Measurements from ENCODE around the gene RIIAD1. TPM values are rescaled to one million over a fixed set of nuclear protein-coding genes. Genes with fewer than 3 reads are reported as not detected.

RIIAD1 gene
- polyA plus RNA-seq, 1 of the 3 experiments (the other 2 are of a cell fraction) = not detected

- Histone ChIP-seq H3K9ac (no peak overlapping the region), H3K4me3 (ENCODE audit: low read depth in 2 of 2, low read length in 1 of 2) (0 out of 4 replicates have a peak overlapping the region, but pooled peaks of 1 of the 2 experiments have one; percentile 7), H3K79me2 (ENCODE audit: insufficient read depth) (no peaks in the 10 kb centered on the region), H3K36me3 (replicated peaks in 1 of 2; ENCODE audit: control insufficient read depth in 1 of 2, insufficient read depth in 2 of 2, low read length in 1 of 2) (no peaks in the 10 kb centered on the region), H3K27me3 (ENCODE audit: insufficient read depth) (peaks cover 25% of the 10 kb centered on the region; the same call in 1 of the 2 replicates), H3K27ac (ENCODE audit: low read depth in 2 of 2, low read length in 1 of 2) (no peak overlapping the region), H2AFZ (ENCODE audit: low read depth) (no peak overlapping the region), H3K9me3 (no peaks in the 10 kb centered on the region), H3K4me1 (ENCODE audit: control insufficient read depth in 1 of 2, insufficient read depth in 2 of 2, low read depth in 1 of 2, low read length in 1 of 2) (peaks cover 0 to 2% of the 10 kb centered on the region in 2 experiments; a peak in 1 of 4 replicates), H3K4me2 (no peak overlapping the region), H3F3A (replicated peaks; ENCODE audit: insufficient read depth) (no peaks in the 10 kb centered on the region), H4K20me1 (ENCODE audit: insufficient read depth) (no peaks in the 10 kb centered on the region), H3K9me2 (no peaks in the 10 kb centered on the region)
- no peak for DNase-seq
- ChIA-PET CTCF (interaction anchor here (1.6 to 3.3 kb wide), 2 partner anchors 96 to 205 kb away, joined by 4 to 12 read pairs; no protein-coding TSS in a partner anchor), POLR2A (no interaction called here)
- TF ChIP-seq SMC3 (IDR thresholded peaks at IDR 0.05; ENCODE audit: low read depth, low read length) (no peak), GATA2 (CRISPR knock-in tag; IDR thresholded peaks at IDR 0.05) (no peak), MEF2A (IDR thresholded peaks at IDR 0.05; ENCODE audit: borderline replicate concordance, low read depth) (no peak), CTCF (IDR thresholded peaks at IDR 0.05) (no peak), NRF1 (IDR thresholded peaks at IDR 0.05; ENCODE audit: low read depth, low read length) (no peak), REST (IDR thresholded peaks at IDR 0.05; ENCODE audit: low read depth, low read length) (no peak), TCF12 (IDR thresholded peaks at IDR 0.05) (no peak), YY1 (IDR thresholded peaks at IDR 0.05; ENCODE audit: low read depth) (no peak), FOXM1 (IDR thresholded peaks at IDR 0.05; ENCODE audit: low read depth) (no peak)
- 38% methylated on average over 3 of the region's 3 CpGs for WGBS (ENCODE audit: low lambda C conversion rate)
These were observed 18.5 kb downstream of the RIIAD1 start for GRCh38 chr1:151739590-151740355.

GRCh38 chr1:151741516-151741915, 20.2 kb downstream of the RIIAD1 start:
- Histone ChIP-seq H3K9ac (no peak overlapping the region), H3K36me3 (replicated peaks in 1 of 2; ENCODE audit: control insufficient read depth in 1 of 2, insufficient read depth in 2 of 2, low read length in 1 of 2) (no peaks in the 10 kb centered on the region), H3K4me2 (no peak overlapping the region), H3K79me2 (ENCODE audit: insufficient read depth) (no peaks in the 10 kb centered on the region), H3K4me1 (ENCODE audit: control insufficient read depth in 1 of 2, insufficient read depth in 2 of 2, low read depth in 1 of 2, low read length in 1 of 2) (no peaks in the 10 kb centered on the region), H3K9me3 (no peaks in the 10 kb centered on the region), H3K4me3 (ENCODE audit: low read depth in 2 of 2, low read length in 1 of 2) (no peak overlapping the region), H3K27ac (ENCODE audit: low read depth in 2 of 2, low read length in 1 of 2) (no peak overlapping the region), H4K20me1 (ENCODE audit: insufficient read depth) (no peaks in the 10 kb centered on the region), H3K9me2 (no peaks in the 10 kb centered on the region), H3K27me3 (ENCODE audit: insufficient read depth) (peaks cover 34% of the 10 kb centered on the region; the same call in 1 of the 2 replicates), H2AFZ (ENCODE audit: low read depth) (no peak overlapping the region), H3F3A (replicated peaks; ENCODE audit: insufficient read depth) (no peaks in the 10 kb centered on the region)
- 44% methylated on average over 4 of the region's 4 CpGs for WGBS (ENCODE audit: low lambda C conversion rate)
- ChIA-PET CTCF (interaction anchor here (1.3 kb wide), 1 partner anchor 25 kb away, joined by 3 read pairs; the partner anchor contains the start of gene CELF3), POLR2A (no interaction called here)
- DNase-seq = no peak
- no peak for TF ChIP-seq FOXM1 (IDR thresholded peaks at IDR 0.05; ENCODE audit: low read depth)
- TF ChIP-seq RXRA (IDR thresholded peaks at IDR 0.05; ENCODE audit: borderline replicate concordance, low read depth) = no peak
- TF ChIP-seq NFIC (IDR thresholded peaks at IDR 0.05; ENCODE audit: borderline replicate concordance) = no peak
- TF ChIP-seq YY1 (IDR thresholded peaks at IDR 0.05; ENCODE audit: low read depth) = no peak
- no peak for TF ChIP-seq POLR2AphosphoS5 (IDR thresholded peaks at IDR 0.05; ENCODE audit: low read depth, low read length)
- TF ChIP-seq GABPA (IDR thresholded peaks at IDR 0.05; ENCODE audit: low read depth) = no peak
- no peak for TF ChIP-seq GATA2 (CRISPR knock-in tag; IDR thresholded peaks at IDR 0.05)
- no peak for TF ChIP-seq TCF12 (IDR thresholded peaks at IDR 0.05)
- no peak for TF ChIP-seq USF1 (IDR thresholded peaks at IDR 0.05; ENCODE audit: borderline replicate concordance, low read depth)
- TF ChIP-seq EP300 (IDR thresholded peaks at IDR 0.05; ENCODE audit: borderline replicate concordance in 1 of 2, low read depth in 1 of 2, low read length in 1 of 2) = no peak
- no peak for TF ChIP-seq RCOR1 (IDR thresholded peaks at IDR 0.05; ENCODE audit: low read length)
- no peak for TF ChIP-seq NRF1 (IDR thresholded peaks at IDR 0.05; ENCODE audit: low read depth, low read length)
- TF ChIP-seq TAF1 (IDR thresholded peaks at IDR 0.05; ENCODE audit: borderline replicate concordance, low read depth, low read length) = no peak
- TF ChIP-seq ZBTB33 (IDR thresholded peaks at IDR 0.05; ENCODE audit: borderline replicate concordance, low read depth) = no peak

Data from SK-N-SH (cell line).